Loucy (cell line): ENCODE measurements around the gene SEPTIN14.

ENCODE experiments used
- EZH2phosphoT487 ChIP-seq: fragments of 200-600 bp; IDR thresholded peaks from 2 replicates; pipeline ENCODE4 v1.6.1; 2018; ENCODE audit warnings: antibody characterized with exemption, mild to moderate bottlenecking, moderate library complexity, borderline replicate concordance
- TF ChIP-seq, protein P1 (sequence below): fragments of 200-600 bp; sonication (generic); conservative IDR thresholded peaks from 2 replicates; pipeline ENCODE4 v1.5.1; 2014; ENCODE audit warnings: mild to moderate bottlenecking, antibody characterized with exemption, low read length

- TF ChIP-seq, protein P1, sequence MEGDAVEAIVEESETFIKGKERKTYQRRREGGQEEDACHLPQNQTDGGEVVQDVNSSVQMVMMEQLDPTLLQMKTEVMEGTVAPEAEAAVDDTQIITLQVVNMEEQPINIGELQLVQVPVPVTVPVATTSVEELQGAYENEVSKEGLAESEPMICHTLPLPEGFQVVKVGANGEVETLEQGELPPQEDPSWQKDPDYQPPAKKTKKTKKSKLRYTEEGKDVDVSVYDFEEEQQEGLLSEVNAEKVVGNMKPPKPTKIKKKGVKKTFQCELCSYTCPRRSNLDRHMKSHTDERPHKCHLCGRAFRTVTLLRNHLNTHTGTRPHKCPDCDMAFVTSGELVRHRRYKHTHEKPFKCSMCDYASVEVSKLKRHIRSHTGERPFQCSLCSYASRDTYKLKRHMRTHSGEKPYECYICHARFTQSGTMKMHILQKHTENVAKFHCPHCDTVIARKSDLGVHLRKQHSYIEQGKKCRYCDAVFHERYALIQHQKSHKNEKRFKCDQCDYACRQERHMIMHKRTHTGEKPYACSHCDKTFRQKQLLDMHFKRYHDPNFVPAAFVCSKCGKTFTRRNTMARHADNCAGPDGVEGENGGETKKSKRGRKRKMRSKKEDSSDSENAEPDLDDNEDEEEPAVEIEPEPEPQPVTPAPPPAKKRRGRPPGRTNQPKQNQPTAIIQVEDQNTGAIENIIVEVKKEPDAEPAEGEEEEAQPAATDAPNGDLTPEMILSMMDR, result no peak
- no peak for TF ChIP-seq EZH2phosphoT487
These were observed 68.0 kb downstream of the SEPTIN14 start for GRCh38 chr7:55794527-55794926.
